GM12878 (cell line): ENCODE measurements around the gene EFCAB8.

ENCODE experiments used
- CTCF ChIP-seq, 3 experiments: IDR thresholded peaks in 2 of 3; conservative IDR thresholded peaks in 1 of 3; 2 replicates each; pipeline ENCODE4 v1.5.1; 2011; ENCODE audit warnings: low read depth in 3 of 3, low read length in 3 of 3, mild to moderate bottlenecking in 3 of 3, control low read depth in 2 of 3, moderate library complexity in 2 of 3, inconsistent platforms in 1 of 3, mixed read lengths in 1 of 3; ENCODE audit not compliant: control insufficient read depth in 2 of 3, insufficient read depth in 1 of 3; ENCODE audit errors: extremely low read depth in 1 of 3
- FOS ChIP-seq: IDR thresholded peaks from 3 replicates; pipeline ENCODE4 v1.6.1; 2011; ENCODE audit warnings: borderline replicate concordance; ENCODE audit not compliant: insufficient read length; ENCODE audit errors: extremely low read depth
- FOXM1 ChIP-seq: IDR thresholded peaks from 2 replicates; pipeline ENCODE4 v1.6.1; 2012; ENCODE audit warnings: low read depth, mild to moderate bottlenecking, inconsistent platforms, low read length, moderate library complexity
- MYC ChIP-seq: IDR thresholded peaks from 2 replicates; pipeline ENCODE4 v1.6.1; 2011; ENCODE audit warnings: mild to moderate bottlenecking, low read length, moderate library complexity, inconsistent platforms; ENCODE audit not compliant: insufficient read depth, insufficient replicate concordance, insufficient read length, severe bottlenecking
- PAX8 ChIP-seq: fragments of 450-650 bp; IDR thresholded peaks from 2 replicates; pipeline ENCODE4 v1.6.1; 2017; ENCODE audit warnings: mild to moderate bottlenecking, moderate library complexity
- POLR2A ChIP-seq: IDR thresholded peaks from 2 replicates; pipeline ENCODE4 v1.6.1; 2011; ENCODE audit warnings: low read depth, mild to moderate bottlenecking, low read length
- RELA ChIP-seq: fragments of 450-650 bp; IDR thresholded peaks from 2 replicates; pipeline ENCODE4 v1.8.0; 2014; ENCODE audit warnings: borderline replicate concordance; ENCODE audit not compliant: partially characterized antibody
- SMARCA5 ChIP-seq: fragments of 450-650 bp; IDR thresholded peaks from 2 replicates; pipeline ENCODE4 v1.6.1; 2017; ENCODE audit warnings: mild to moderate bottlenecking
- SP1 ChIP-seq: IDR thresholded peaks from one replicate; pipeline ENCODE4 v1.6.1; 2011; ENCODE audit warnings: low read depth, low read length
- TCF12 ChIP-seq: IDR thresholded peaks from 2 replicates; pipeline ENCODE4 v1.6.1; 2011; ENCODE audit warnings: low read depth, mild to moderate bottlenecking, low read length
- YY1 ChIP-seq: IDR thresholded peaks from 2 replicates; pipeline ENCODE4 v1.6.1; 2011; ENCODE audit warnings: low read depth, mild to moderate bottlenecking, low read length
- TF ChIP-seq, protein P1 (sequence below): IDR thresholded peaks from 2 replicates; pipeline ENCODE4 v1.6.1; 2011; ENCODE audit warnings: borderline replicate concordance, low read depth, mild to moderate bottlenecking, moderate library complexity, low read length; ENCODE audit not compliant: insufficient read depth, poor library complexity, severe bottlenecking
- TF ChIP-seq, protein P2 (sequence below): fragments of 450-650 bp; IDR thresholded peaks from 2 replicates; pipeline ENCODE4 v1.6.1; 2016; ENCODE audit warnings: mild to moderate bottlenecking, moderate library complexity, borderline replicate concordance

- no peak for TF ChIP-seq YY1
- TF ChIP-seq RELA, result no peak
- no peak for TF ChIP-seq PAX8
- no peak for TF ChIP-seq CTCF (IDR thresholded peaks at IDR 0.05 in 2 of 3, conservative IDR thresholded peaks at IDR 0.05 in 1 of 3; ENCODE audit: control insufficient read depth in 2 of 3, extremely low read depth in 1 of 3, insufficient read depth in 1 of 3, low read depth in 3 of 3, low read length in 3 of 3)
- TF ChIP-seq FOXM1, result no peak
- no peak for TF ChIP-seq MYC
- TF ChIP-seq TCF12, result no peak
- no peak for TF ChIP-seq POLR2A
- TF ChIP-seq SP1, result no peak
- TF ChIP-seq, protein P1, sequence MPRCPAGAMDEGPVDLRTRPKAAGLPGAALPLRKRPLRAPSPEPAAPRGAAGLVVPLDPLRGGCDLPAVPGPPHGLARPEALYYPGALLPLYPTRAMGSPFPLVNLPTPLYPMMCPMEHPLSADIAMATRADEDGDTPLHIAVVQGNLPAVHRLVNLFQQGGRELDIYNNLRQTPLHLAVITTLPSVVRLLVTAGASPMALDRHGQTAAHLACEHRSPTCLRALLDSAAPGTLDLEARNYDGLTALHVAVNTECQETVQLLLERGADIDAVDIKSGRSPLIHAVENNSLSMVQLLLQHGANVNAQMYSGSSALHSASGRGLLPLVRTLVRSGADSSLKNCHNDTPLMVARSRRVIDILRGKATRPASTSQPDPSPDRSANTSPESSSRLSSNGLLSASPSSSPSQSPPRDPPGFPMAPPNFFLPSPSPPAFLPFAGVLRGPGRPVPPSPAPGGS, result no peak
- no peak for TF ChIP-seq SMARCA5
- TF ChIP-seq, protein P2, sequence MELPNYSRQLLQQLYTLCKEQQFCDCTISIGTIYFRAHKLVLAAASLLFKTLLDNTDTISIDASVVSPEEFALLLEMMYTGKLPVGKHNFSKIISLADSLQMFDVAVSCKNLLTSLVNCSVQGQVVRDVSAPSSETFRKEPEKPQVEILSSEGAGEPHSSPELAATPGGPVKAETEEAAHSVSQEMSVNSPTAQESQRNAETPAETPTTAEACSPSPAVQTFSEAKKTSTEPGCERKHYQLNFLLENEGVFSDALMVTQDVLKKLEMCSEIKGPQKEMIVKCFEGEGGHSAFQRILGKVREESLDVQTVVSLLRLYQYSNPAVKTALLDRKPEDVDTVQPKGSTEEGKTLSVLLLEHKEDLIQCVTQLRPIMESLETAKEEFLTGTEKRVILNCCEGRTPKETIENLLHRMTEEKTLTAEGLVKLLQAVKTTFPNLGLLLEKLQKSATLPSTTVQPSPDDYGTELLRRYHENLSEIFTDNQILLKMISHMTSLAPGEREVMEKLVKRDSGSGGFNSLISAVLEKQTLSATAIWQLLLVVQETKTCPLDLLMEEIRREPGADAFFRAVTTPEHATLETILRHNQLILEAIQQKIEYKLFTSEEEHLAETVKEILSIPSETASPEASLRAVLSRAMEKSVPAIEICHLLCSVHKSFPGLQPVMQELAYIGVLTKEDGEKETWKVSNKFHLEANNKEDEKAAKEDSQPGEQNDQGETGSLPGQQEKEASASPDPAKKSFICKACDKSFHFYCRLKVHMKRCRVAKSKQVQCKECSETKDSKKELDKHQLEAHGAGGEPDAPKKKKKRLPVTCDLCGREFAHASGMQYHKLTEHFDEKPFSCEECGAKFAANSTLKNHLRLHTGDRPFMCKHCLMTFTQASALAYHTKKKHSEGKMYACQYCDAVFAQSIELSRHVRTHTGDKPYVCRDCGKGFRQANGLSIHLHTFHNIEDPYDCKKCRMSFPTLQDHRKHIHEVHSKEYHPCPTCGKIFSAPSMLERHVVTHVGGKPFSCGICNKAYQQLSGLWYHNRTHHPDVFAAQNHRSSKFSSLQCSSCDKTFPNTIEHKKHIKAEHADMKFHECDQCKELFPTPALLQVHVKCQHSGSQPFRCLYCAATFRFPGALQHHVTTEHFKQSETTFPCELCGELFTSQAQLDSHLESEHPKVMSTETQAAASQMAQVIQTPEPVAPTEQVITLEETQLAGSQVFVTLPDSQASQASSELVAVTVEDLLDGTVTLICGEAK, result no peak
- no peak for TF ChIP-seq FOS
Observed at GRCh38 chr20:32984631-32985354, 126.1 kb downstream of the EFCAB8 start.
